GM12878 (cell line): ENCODE measurements around the gene FAM114A1. TPM values are rescaled to one million over a fixed set of nuclear protein-coding genes. Genes with fewer than 3 reads are reported as not detected.
A peak's percentile ranks its signal among the peaks of the same experiment; 100 is the strongest.

ENCODE experiments used
- BCL11A ChIP-seq: IDR thresholded peaks from 2 replicates; pipeline ENCODE4 v1.6.1; 2011; ENCODE audit warnings: low read depth, low read length
- BMI1 ChIP-seq: fragments of 450-650 bp; IDR thresholded peaks from 2 replicates; pipeline ENCODE4 v1.6.1; 2016; ENCODE audit warnings: mild to moderate bottlenecking, moderate library complexity, borderline replicate concordance
- CBX3 ChIP-seq: fragments of 200-600 bp; sonication (generic); IDR thresholded peaks from 2 replicates; pipeline ENCODE4 v1.6.1; 2016; ENCODE audit warnings: low read depth, borderline replicate concordance
- CBX5 ChIP-seq: sonication (generic); IDR thresholded peaks from 2 replicates; pipeline ENCODE4 v1.6.1; 2016; ENCODE audit warnings: low read depth, moderate library complexity, mild to moderate bottlenecking, inconsistent platforms
- DPF2 ChIP-seq: fragments of 450-650 bp; IDR thresholded peaks from 2 replicates; pipeline ENCODE4 v1.6.1; 2017; ENCODE audit warnings: mild to moderate bottlenecking
- FOXK2 ChIP-seq: fragments of 450-650 bp; IDR thresholded peaks from 2 replicates; pipeline ENCODE4 v1.6.1; 2017; ENCODE audit warnings: mild to moderate bottlenecking, moderate library complexity
- JUNB ChIP-seq: IDR thresholded peaks from 2 replicates; pipeline ENCODE4 v1.6.1; 2016; ENCODE audit warnings: antibody characterized with exemption, mild to moderate bottlenecking
- MTA2 ChIP-seq: fragments of 450-650 bp; IDR thresholded peaks from 2 replicates; pipeline ENCODE4 v1.6.1; 2016; ENCODE audit warnings: low read depth, mild to moderate bottlenecking, moderate library complexity
- NR2C2 ChIP-seq: IDR thresholded peaks from 2 replicates; pipeline ENCODE4 v1.6.1; 2011; ENCODE audit warnings: borderline replicate concordance, low read depth; ENCODE audit not compliant: control insufficient read depth, insufficient read length
- NR2F1 ChIP-seq: fragments of 450-650 bp; conservative IDR thresholded peaks from 2 replicates; pipeline ENCODE4 v1.6.1; 2017; ENCODE audit warnings: mild to moderate bottlenecking
- RFX5 ChIP-seq: IDR thresholded peaks from 2 replicates; pipeline ENCODE4 v1.6.1; 2011; ENCODE audit warnings: low read depth, low read length, improper control_type of control experiment
- SMAD5 ChIP-seq: IDR thresholded peaks from 2 replicates; pipeline ENCODE4 v1.6.1; 2016; ENCODE audit warnings: antibody characterized with exemption, low read depth
- SMC3 ChIP-seq: IDR thresholded peaks from 2 replicates; pipeline ENCODE4 v1.6.1; 2011; ENCODE audit warnings: low read length, improper control_type of control experiment, borderline replicate concordance
- SREBF2 ChIP-seq: IDR thresholded peaks from 2 replicates; pipeline ENCODE4 v1.6.1; 2012; ENCODE audit warnings: mild to moderate bottlenecking, low read length
- STAT1 ChIP-seq: fragments of 450-650 bp; conservative IDR thresholded peaks from 2 replicates; pipeline ENCODE4 v1.6.1; 2014; ENCODE audit warnings: antibody characterized with exemption, mild to moderate bottlenecking
- TCF12 ChIP-seq: IDR thresholded peaks from 2 replicates; pipeline ENCODE4 v1.6.1; 2011; ENCODE audit warnings: low read depth, mild to moderate bottlenecking, low read length
- TCF7 ChIP-seq: IDR thresholded peaks from 2 replicates; pipeline ENCODE4 v1.6.1; 2014; ENCODE audit warnings: antibody characterized with exemption, borderline replicate concordance
- YY1 ChIP-seq: IDR thresholded peaks from 2 replicates; pipeline ENCODE4 v1.6.1; 2011; ENCODE audit warnings: low read depth, mild to moderate bottlenecking, low read length
- ZNF207 ChIP-seq: fragments of 450-650 bp; IDR thresholded peaks from 2 replicates; pipeline ENCODE4 v1.6.1; 2014; ENCODE audit warnings: antibody characterized with exemption, mild to moderate bottlenecking, borderline replicate concordance
- ZNF274 ChIP-seq: IDR thresholded peaks from one replicate; pipeline ENCODE4 v1.8.0; 2011; ENCODE audit not compliant: insufficient read length, insufficient read depth
- ZZZ3 ChIP-seq: IDR thresholded peaks from 2 replicates; pipeline ENCODE4 v1.6.1; 2011; ENCODE audit warnings: low read depth; ENCODE audit not compliant: control insufficient read depth, insufficient read length
- polyA plus RNA-seq, 11 experiments: library from polyadenylated mRNA; depleted of rRNA in 4 of 11; unstranded in 6 of 11; stranded (reverse) in 5 of 11; fragments of >200 nt; fragmentation: Nextera tagmentation in 4 of 11; fragmentation: Illumina TruSeq in 1 of 11; extraction: Ambion mirVana in 4 of 11; extraction: Trizol in 1 of 11; gene quantifications; 1 replicate in 1 of 11; 2 replicates in 10 of 11; pipeline versions ENCODE4 v1.2.1 to v1.2.3, GENCODE V29; 2011 to 2016; ENCODE audit warnings: inconsistent platforms in 2 of 11, missing spikeins in 2 of 11, low read depth in 1 of 11
- total RNA-seq, 4 experiments: library from RNA; depleted of rRNA in 3 of 4; stranded (reverse); fragments of >200 nt in 3 of 4; fragmentation: Illumina TruSeq in 1 of 4; extraction: Trizol in 1 of 4; gene quantifications; 2 replicates each; pipeline versions ENCODE4 v1.2.1 to v1.2.3, GENCODE V29; 2013 to 2021
- TF ChIP-seq, protein P1 (sequence below): IDR thresholded peaks from 2 replicates; pipeline ENCODE4 v1.6.1; 2012; ENCODE audit warnings: improper control_type of control experiment, low read depth, low read length; ENCODE audit not compliant: insufficient replicate concordance
- TF ChIP-seq, protein P2 (sequence below): fragments of 450-650 bp; IDR thresholded peaks from 2 replicates; pipeline ENCODE4 v1.6.1; 2017; ENCODE audit warnings: mild to moderate bottlenecking
- TF ChIP-seq, protein P3 (sequence below): IDR thresholded peaks from 2 replicates; pipeline ENCODE4 v1.6.1; 2012; ENCODE audit warnings: low read depth, low read length, improper control_type of control experiment
- TF ChIP-seq, protein P4 (sequence below): IDR thresholded peaks from 2 replicates; pipeline ENCODE4 v1.6.1; 2011; ENCODE audit warnings: low read depth, mild to moderate bottlenecking, low read length, moderate library complexity, borderline replicate concordance; ENCODE audit errors: extremely low read depth

The FAM114A1 gene
- total and polyA plus RNA-seq, 10 of the 15 experiments (the other 5 are each of a cell fraction or from before 2014, with no cell fraction given), result 1.3 to 6.2 (median 3.9) TPM

DNA sequence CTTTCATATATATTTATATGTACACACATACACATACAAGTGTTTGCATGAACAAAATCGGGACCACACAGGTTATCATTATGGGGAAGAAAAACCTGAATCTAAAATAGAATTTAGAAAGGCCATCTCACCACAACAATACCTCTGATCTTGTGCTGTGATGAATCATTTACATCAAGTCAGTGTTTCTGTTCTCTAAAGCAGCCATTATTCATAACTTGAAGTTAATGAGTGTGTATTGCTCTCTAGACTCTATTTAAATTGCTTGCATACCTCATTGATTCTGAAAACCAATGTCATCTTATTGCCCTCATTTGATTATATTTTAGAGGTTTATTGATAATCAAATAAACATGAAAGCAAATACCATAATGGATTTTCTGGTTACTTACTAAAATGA, 71.6 kb downstream of the FAM114A1 start (continued):
- TF ChIP-seq, protein P1, sequence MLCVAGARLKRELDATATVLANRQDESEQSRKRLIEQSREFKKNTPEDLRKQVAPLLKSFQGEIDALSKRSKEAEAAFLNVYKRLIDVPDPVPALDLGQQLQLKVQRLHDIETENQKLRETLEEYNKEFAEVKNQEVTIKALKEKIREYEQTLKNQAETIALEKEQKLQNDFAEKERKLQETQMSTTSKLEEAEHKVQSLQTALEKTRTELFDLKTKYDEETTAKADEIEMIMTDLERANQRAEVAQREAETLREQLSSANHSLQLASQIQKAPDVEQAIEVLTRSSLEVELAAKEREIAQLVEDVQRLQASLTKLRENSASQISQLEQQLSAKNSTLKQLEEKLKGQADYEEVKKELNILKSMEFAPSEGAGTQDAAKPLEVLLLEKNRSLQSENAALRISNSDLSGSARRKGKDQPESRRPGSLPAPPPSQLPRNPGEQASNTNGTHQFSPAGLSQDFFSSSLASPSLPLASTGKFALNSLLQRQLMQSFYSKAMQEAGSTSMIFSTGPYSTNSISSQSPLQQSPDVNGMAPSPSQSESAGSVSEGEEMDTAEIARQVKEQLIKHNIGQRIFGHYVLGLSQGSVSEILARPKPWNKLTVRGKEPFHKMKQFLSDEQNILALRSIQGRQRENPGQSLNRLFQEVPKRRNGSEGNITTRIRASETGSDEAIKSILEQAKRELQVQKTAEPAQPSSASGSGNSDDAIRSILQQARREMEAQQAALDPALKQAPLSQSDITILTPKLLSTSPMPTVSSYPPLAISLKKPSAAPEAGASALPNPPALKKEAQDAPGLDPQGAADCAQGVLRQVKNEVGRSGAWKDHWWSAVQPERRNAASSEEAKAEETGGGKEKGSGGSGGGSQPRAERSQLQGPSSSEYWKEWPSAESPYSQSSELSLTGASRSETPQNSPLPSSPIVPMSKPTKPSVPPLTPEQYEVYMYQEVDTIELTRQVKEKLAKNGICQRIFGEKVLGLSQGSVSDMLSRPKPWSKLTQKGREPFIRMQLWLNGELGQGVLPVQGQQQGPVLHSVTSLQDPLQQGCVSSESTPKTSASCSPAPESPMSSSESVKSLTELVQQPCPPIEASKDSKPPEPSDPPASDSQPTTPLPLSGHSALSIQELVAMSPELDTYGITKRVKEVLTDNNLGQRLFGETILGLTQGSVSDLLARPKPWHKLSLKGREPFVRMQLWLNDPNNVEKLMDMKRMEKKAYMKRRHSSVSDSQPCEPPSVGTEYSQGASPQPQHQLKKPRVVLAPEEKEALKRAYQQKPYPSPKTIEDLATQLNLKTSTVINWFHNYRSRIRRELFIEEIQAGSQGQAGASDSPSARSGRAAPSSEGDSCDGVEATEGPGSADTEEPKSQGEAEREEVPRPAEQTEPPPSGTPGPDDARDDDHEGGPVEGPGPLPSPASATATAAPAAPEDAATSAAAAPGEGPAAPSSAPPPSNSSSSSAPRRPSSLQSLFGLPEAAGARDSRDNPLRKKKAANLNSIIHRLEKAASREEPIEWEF, result peak; percentile 92
- TF ChIP-seq STAT1 (no peak), CBX5 (no peak), ZNF207 (no peak), BMI1 (no peak), MTA2 (peak; percentile 94), JUNB (peak; percentile 83), SREBF2 (no peak), RFX5 (no peak), BCL11A (peak; percentile 68; the same call in 1 of the 2 replicates), DPF2 (peak; percentile 80), ZNF274 (no peak), TCF12 (no peak), FOXK2 (no peak), SMAD5 (no peak), NR2C2 (no peak), ZZZ3 (no peak), TCF7 (peak; percentile 83), NR2F1 (peak; percentile 94), CBX3 (no peak), YY1 (peak; percentile 68; the same call in 1 of the 2 replicates), SMC3 (no peak)
- TF ChIP-seq, protein P2, sequence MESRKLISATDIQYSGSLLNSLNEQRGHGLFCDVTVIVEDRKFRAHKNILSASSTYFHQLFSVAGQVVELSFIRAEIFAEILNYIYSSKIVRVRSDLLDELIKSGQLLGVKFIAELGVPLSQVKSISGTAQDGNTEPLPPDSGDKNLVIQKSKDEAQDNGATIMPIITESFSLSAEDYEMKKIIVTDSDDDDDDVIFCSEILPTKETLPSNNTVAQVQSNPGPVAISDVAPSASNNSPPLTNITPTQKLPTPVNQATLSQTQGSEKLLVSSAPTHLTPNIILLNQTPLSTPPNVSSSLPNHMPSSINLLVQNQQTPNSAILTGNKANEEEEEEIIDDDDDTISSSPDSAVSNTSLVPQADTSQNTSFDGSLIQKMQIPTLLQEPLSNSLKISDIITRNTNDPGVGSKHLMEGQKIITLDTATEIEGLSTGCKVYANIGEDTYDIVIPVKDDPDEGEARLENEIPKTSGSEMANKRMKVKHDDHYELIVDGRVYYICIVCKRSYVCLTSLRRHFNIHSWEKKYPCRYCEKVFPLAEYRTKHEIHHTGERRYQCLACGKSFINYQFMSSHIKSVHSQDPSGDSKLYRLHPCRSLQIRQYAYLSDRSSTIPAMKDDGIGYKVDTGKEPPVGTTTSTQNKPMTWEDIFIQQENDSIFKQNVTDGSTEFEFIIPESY, result no peak
- TF ChIP-seq, protein P3, sequence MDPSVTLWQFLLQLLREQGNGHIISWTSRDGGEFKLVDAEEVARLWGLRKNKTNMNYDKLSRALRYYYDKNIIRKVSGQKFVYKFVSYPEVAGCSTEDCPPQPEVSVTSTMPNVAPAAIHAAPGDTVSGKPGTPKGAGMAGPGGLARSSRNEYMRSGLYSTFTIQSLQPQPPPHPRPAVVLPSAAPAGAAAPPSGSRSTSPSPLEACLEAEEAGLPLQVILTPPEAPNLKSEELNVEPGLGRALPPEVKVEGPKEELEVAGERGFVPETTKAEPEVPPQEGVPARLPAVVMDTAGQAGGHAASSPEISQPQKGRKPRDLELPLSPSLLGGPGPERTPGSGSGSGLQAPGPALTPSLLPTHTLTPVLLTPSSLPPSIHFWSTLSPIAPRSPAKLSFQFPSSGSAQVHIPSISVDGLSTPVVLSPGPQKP, result no peak
- TF ChIP-seq, protein P4, sequence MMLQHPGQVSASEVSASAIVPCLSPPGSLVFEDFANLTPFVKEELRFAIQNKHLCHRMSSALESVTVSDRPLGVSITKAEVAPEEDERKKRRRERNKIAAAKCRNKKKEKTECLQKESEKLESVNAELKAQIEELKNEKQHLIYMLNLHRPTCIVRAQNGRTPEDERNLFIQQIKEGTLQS, result no peak
